Osteocyte (in vitro differentiated cells): ENCODE results near the gene RFXAP. TPM values are rescaled to one million over a fixed set of nuclear protein-coding genes. Genes with fewer than 3 reads are reported as not detected.

Experiments
- DNase-seq: peaks from one replicate; pipeline ENCODE4 v3.0.0; 2021; ENCODE audit warnings: mixed read lengths; ENCODE audit not compliant: unreplicated experiment; ENCODE audit errors: extremely low spot score
- H3K27ac Mint-ChIP-seq: one replicate; pipeline ENCODE4 v1.8.0; 2021; ENCODE audit warnings: mild to moderate bottlenecking, mixed read lengths; ENCODE audit not compliant: unreplicated experiment
- H3K27me3 Mint-ChIP-seq: one replicate; pipeline ENCODE4 v1.8.0; 2021; ENCODE audit warnings: mixed read lengths; ENCODE audit not compliant: unreplicated experiment
- H3K36me3 Mint-ChIP-seq: one replicate; pipeline ENCODE4 v1.8.0; 2021; ENCODE audit warnings: mixed read lengths; ENCODE audit not compliant: unreplicated experiment
- H3K4me1 Mint-ChIP-seq: one replicate; pipeline ENCODE4 v1.8.0; 2021; ENCODE audit warnings: mixed read lengths; ENCODE audit not compliant: unreplicated experiment
- H3K4me3 Mint-ChIP-seq: one replicate; pipeline ENCODE4 v1.8.0; 2021; ENCODE audit warnings: mild to moderate bottlenecking, moderate library complexity, mixed read lengths; ENCODE audit not compliant: unreplicated experiment
- H3K9me3 Mint-ChIP-seq: one replicate; pipeline ENCODE4 v1.8.0; 2021; ENCODE audit warnings: mixed read lengths; ENCODE audit not compliant: unreplicated experiment
- total RNA-seq: library from RNA; stranded (reverse); gene quantifications from 2 replicates; pipeline ENCODE4 v1.2.1, GENCODE V29; 2021
- TF ChIP-seq, protein P1 (sequence below): fragments of 200-600 bp; sonication (generic); IDR thresholded peaks from 2 replicates; pipeline ENCODE4 v1.5.0; 2021; ENCODE audit warnings: antibody characterized with exemption, mild to moderate bottlenecking, moderate library complexity

Gene RFXAP
- total RNA-seq, 1 donor from 2014 or later: 4.9 TPM

- H3K4me1 Mint-ChIP-seq: peaks cover 30% of the 10 kb centered on the region
- no peak overlapping the region for H3K4me3 Mint-ChIP-seq
- no peak overlapping the region for H3K27ac Mint-ChIP-seq
- H3K36me3 Mint-ChIP-seq: no peaks in the 10 kb centered on the region
- TF ChIP-seq, protein P1, sequence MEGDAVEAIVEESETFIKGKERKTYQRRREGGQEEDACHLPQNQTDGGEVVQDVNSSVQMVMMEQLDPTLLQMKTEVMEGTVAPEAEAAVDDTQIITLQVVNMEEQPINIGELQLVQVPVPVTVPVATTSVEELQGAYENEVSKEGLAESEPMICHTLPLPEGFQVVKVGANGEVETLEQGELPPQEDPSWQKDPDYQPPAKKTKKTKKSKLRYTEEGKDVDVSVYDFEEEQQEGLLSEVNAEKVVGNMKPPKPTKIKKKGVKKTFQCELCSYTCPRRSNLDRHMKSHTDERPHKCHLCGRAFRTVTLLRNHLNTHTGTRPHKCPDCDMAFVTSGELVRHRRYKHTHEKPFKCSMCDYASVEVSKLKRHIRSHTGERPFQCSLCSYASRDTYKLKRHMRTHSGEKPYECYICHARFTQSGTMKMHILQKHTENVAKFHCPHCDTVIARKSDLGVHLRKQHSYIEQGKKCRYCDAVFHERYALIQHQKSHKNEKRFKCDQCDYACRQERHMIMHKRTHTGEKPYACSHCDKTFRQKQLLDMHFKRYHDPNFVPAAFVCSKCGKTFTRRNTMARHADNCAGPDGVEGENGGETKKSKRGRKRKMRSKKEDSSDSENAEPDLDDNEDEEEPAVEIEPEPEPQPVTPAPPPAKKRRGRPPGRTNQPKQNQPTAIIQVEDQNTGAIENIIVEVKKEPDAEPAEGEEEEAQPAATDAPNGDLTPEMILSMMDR: no peak
- no peak for DNase-seq
- H3K9me3 Mint-ChIP-seq: no peaks in the 10 kb centered on the region
- no peaks in the 10 kb centered on the region for H3K27me3 Mint-ChIP-seq
These were observed 3.8 kb downstream of the RFXAP start for GRCh38 chr13:36822785-36823184.

DNA sequence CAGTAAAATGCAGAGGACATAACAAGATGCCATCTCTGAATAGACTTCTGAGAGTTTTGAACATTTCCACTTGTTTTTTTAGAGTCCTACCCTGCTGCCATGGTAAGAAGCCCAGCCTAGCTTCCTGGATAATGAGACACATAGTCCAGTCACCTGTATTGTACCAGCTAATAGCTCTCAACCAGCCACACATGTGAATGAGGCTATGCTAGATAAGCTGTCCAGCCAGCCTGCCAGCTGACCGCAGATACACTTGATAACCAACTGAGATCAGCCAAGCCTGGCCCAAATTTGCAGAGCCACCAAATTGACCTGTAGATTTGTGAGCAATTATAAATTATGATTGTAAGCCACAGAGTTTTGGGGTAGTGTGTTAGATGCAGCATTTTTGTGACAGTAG is 10.7 kb downstream of the RFXAP start:
- peaks cover 11% of the 10 kb centered on the region for H3K36me3 Mint-ChIP-seq

GRCh38 chr13:36831291-36831690 is 12.3 kb downstream of the RFXAP start:
- H3K27ac Mint-ChIP-seq: no peak overlapping the region
- TF ChIP-seq, protein P1: no peak
- no peaks in the 10 kb centered on the region for H3K27me3 Mint-ChIP-seq
- H3K36me3 Mint-ChIP-seq: peaks cover 11% of the 10 kb centered on the region
- H3K4me3 Mint-ChIP-seq: no peak overlapping the region
- DNase-seq: no peak
- H3K4me1 Mint-ChIP-seq: no peaks in the 10 kb centered on the region
- no peaks in the 10 kb centered on the region for H3K9me3 Mint-ChIP-seq

More for the DNA sequence above, 10.7 kb downstream of the RFXAP start:
- H3K27me3 Mint-ChIP-seq: no peaks in the 10 kb centered on the region
- no peak for DNase-seq
- H3K9me3 Mint-ChIP-seq: no peaks in the 10 kb centered on the region
- TF ChIP-seq, protein P1: no peak
- H3K4me3 Mint-ChIP-seq: no peak overlapping the region
- no peaks in the 10 kb centered on the region for H3K4me1 Mint-ChIP-seq
- H3K27ac Mint-ChIP-seq: no peak overlapping the region

DNA sequence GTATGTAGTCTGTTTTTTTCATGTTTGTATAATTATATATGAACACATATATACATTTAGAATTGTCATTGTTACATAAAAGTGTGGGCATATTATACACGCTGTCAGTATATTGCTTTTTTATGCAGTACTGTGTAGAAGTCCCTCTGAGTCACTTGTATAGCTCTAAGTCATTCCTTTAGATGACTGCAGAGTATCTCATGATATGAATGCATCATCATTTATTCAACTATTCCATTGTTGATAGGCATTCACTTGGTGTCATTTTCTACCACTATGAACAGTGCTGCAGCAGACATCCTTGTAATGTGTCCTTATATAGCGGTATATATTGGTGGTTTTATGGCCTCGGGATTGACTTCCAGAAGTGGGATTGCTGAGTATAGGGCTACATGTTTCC is 15.3 kb downstream of the RFXAP start:
- TF ChIP-seq, protein P1: no peak
- DNase-seq: no peak
- peaks cover 6% of the 10 kb centered on the region for H3K36me3 Mint-ChIP-seq
- H3K4me3 Mint-ChIP-seq: no peak overlapping the region
- no peak overlapping the region for H3K27ac Mint-ChIP-seq
- no peaks in the 10 kb centered on the region for H3K4me1 Mint-ChIP-seq
- H3K27me3 Mint-ChIP-seq: no peaks in the 10 kb centered on the region
- no peaks in the 10 kb centered on the region for H3K9me3 Mint-ChIP-seq

GRCh38 chr13:36837354-36838092 is 18.5 kb downstream of the RFXAP start:
- H3K4me1 Mint-ChIP-seq: no peaks in the 10 kb centered on the region
- TF ChIP-seq, protein P1: no peak
- H3K9me3 Mint-ChIP-seq: no peaks in the 10 kb centered on the region
- no peaks in the 10 kb centered on the region for H3K36me3 Mint-ChIP-seq
- no peak overlapping the region for H3K4me3 Mint-ChIP-seq
- DNase-seq: no peak
- H3K27ac Mint-ChIP-seq: no peak overlapping the region
- no peaks in the 10 kb centered on the region for H3K27me3 Mint-ChIP-seq
